Adrenal gland (tissue), 5 donors: ENCODE data around the gene C16orf87.

Source experiments
- POLR2A ChIP-seq, 2 donors: fragments of 450-650 bp; IDR thresholded peaks; one replicate each; pipeline ENCODE4 v1.6.1; 2017; ENCODE audit warnings: antibody characterized with exemption in 2 of 2, mild to moderate bottlenecking in 2 of 2, moderate library complexity in 1 of 2
- TF ChIP-seq, protein P1 (sequence below), 6 experiments: fragments of 450-650 bp in 4 of 6; fragments of 200-600 bp in 2 of 6; sonication (generic) in 1 of 6; IDR thresholded peaks; 1 replicate in 5 of 6; 2 replicates in 1 of 6; pipeline versions ENCODE4 v1.5.1 to v1.8.0; 2016 to 2021; ENCODE audit warnings: antibody characterized with exemption in 6 of 6, mild to moderate bottlenecking in 2 of 6, moderate library complexity in 1 of 6
- donor health status: DM: no; HTN: no; CAD: no.

DNA sequence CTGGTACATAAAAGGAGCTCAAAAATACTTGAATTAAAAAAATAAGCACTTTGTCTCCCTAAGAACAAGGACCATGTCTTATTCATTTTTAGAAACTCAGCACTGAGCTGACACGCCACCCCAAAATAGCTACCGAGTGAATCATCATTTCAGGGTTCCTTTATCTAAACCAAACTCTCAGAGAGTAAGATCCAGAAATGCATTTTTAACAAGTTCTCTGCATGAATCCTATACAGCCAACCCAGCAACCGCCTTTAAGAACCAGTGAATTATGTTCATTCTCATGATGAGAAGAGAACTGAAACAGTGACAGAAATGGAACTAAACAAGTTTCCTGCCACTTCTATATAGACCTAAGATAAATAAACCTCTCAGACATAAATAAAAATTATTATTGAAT, 8.7 kb downstream of the C16orf87 start:
- TF ChIP-seq, protein P1, sequence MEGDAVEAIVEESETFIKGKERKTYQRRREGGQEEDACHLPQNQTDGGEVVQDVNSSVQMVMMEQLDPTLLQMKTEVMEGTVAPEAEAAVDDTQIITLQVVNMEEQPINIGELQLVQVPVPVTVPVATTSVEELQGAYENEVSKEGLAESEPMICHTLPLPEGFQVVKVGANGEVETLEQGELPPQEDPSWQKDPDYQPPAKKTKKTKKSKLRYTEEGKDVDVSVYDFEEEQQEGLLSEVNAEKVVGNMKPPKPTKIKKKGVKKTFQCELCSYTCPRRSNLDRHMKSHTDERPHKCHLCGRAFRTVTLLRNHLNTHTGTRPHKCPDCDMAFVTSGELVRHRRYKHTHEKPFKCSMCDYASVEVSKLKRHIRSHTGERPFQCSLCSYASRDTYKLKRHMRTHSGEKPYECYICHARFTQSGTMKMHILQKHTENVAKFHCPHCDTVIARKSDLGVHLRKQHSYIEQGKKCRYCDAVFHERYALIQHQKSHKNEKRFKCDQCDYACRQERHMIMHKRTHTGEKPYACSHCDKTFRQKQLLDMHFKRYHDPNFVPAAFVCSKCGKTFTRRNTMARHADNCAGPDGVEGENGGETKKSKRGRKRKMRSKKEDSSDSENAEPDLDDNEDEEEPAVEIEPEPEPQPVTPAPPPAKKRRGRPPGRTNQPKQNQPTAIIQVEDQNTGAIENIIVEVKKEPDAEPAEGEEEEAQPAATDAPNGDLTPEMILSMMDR (IDR thresholded peaks at IDR 0.05) = no peak
- no peak for TF ChIP-seq POLR2A (IDR thresholded peaks at IDR 0.05)
